K562 (cell line): Measurements from ENCODE around the gene CYB5B. TPM values are rescaled to one million over a fixed set of nuclear protein-coding genes. Genes with fewer than 3 reads are reported as not detected.
"Not testable (repeated sequence)": the region's sequence is repeated elsewhere in the genome, so short reads cannot be mapped to it uniquely, and the experiment has no call there.

Source experiments
- ATAC-seq: fragments of 200-7000 bp; cut with Tn5 transposase; 3 replicates; pipeline ENCODE4 v1.9.1; 2020; ENCODE audit warnings: moderate library complexity
- BruUV-seq: library from RNA; stranded (reverse); fragments of 400-500 nt; replicated peaks from 2 replicates; lab custom pipeline; 2021; lab: Mats Ljungman, UMichigan
- CTCF ChIA-PET: fragments of 300-600 bp; formaldehyde crosslinking; extraction: SDS; loops from one replicate; lab custom pipeline; 2021; ENCODE audit warnings: low intra/inter-chr PET ratio; lab: Yijun Ruan, JAX
- POLR2A ChIA-PET: fragments of 300-600, 350-650 bp; sonication (Branson Sonifier 250); formaldehyde crosslinking; extraction: SDS; loops from one replicate; lab custom pipeline; 2021; ENCODE audit warnings: antibody characterized with exemption, inconsistent platforms; lab: Yijun Ruan, JAX
- DNase-seq, 4 experiments: peaks; one replicate each; pipeline versions ENCODE4 v3.0.0 to v3.0.0-alpha.2; 2011 to 2018; ENCODE audit warnings: low spot score in 3 of 4, mixed read lengths in 3 of 4; ENCODE audit errors: extremely low read depth in 1 of 4
- FAIRE-seq: peaks from 2 replicates; lab custom pipeline; 2011; peaks lifted over from hg19 to GRCh38; lab: Jason Lieb, UNC
- H2AFZ ChIP-seq: 2 replicates; pipeline ENCODE4 v1.6.0; 2011; ENCODE audit warnings: low read depth, low read length, control low read depth, inconsistent platforms
- H3K27ac ChIP-seq: fragments of 200-600 bp; 3 replicates; pipeline ENCODE4 v1.8.0; 2011; ENCODE audit warnings: low read depth, mild to moderate bottlenecking, control low read depth, inconsistent platforms, low read length, moderate library complexity, mixed read lengths; ENCODE audit errors: extremely low read depth
- H3K27me3 ChIP-seq, 2 experiments: fragments of 300-600 bp in 1 of 2; 2 replicates in 1 of 2; 3 replicates in 1 of 2; pipeline versions ENCODE4 v1.6.0 to v1.8.0; 2011; ENCODE audit warnings: inconsistent platforms in 2 of 2, low read length in 2 of 2, mild to moderate bottlenecking in 1 of 2, mixed read lengths in 1 of 2, moderate library complexity in 1 of 2; ENCODE audit not compliant: control insufficient read depth in 2 of 2, insufficient read depth in 2 of 2
- H3K36me3 ChIP-seq: fragments of 300-600 bp; 3 replicates; pipeline ENCODE4 v1.8.0; 2011; ENCODE audit warnings: mild to moderate bottlenecking, low read length, inconsistent platforms; ENCODE audit not compliant: control insufficient read depth, insufficient read depth
- H3K4me1 ChIP-seq, 2 experiments: fragments of 200-600 bp in 1 of 2; replicated peaks in 1 of 2; 2 replicates in 1 of 2; 3 replicates in 1 of 2; pipeline versions ENCODE4 v1.5.1 to v1.8.0; 2011; ENCODE audit warnings: inconsistent platforms in 2 of 2, low read length in 2 of 2, mild to moderate bottlenecking in 1 of 2, mixed read lengths in 1 of 2, moderate library complexity in 1 of 2; ENCODE audit not compliant: control insufficient read depth in 2 of 2, insufficient read depth in 2 of 2
- H3K4me2 ChIP-seq: 2 replicates; pipeline ENCODE4 v1.6.1; 2011; ENCODE audit warnings: low read length, control low read depth, inconsistent platforms, mixed read lengths; ENCODE audit not compliant: insufficient read depth
- H3K4me3 ChIP-seq: fragments of 200-600 bp; sonication (generic), shearing (Covaris generic); 2 replicates; pipeline ENCODE4 v1.5.1; 2016; ENCODE audit warnings: control low read depth, inconsistent platforms
- H3K79me2 ChIP-seq: fragments of 200-600 bp; 3 replicates; pipeline ENCODE4 v1.8.0; 2011; ENCODE audit warnings: low read length, inconsistent platforms; ENCODE audit not compliant: control insufficient read depth, insufficient read depth
- H3K9ac ChIP-seq, 2 experiments: 2 replicates each; pipeline versions ENCODE4 v1.6.0 to v1.6.1; 2011; ENCODE audit warnings: low read depth in 2 of 2, low read length in 2 of 2, control low read depth in 1 of 2, inconsistent platforms in 1 of 2, mild to moderate bottlenecking in 1 of 2, mixed read lengths in 1 of 2; ENCODE audit not compliant: insufficient read depth in 1 of 2
- H3K9me1 ChIP-seq: one replicate; pipeline ENCODE4 v1.6.0; 2011; ENCODE audit warnings: inconsistent platforms, mild to moderate bottlenecking, low read length, moderate library complexity; ENCODE audit not compliant: control insufficient read depth, insufficient read depth
- H3K9me3 ChIP-seq: replicated peaks from 2 replicates; pipeline ENCODE4 v1.5.1; 2011; ENCODE audit warnings: low read depth, low read length, inconsistent platforms; ENCODE audit not compliant: control insufficient read depth, insufficient read depth
- H4K20me1 ChIP-seq: replicated peaks from 2 replicates; pipeline ENCODE4 v1.6.1; 2011; ENCODE audit warnings: low read length, inconsistent platforms, mixed read lengths; ENCODE audit not compliant: control insufficient read depth, insufficient read depth
- ASH1L ChIP-seq: fragments of 450-650 bp; IDR thresholded peaks from 2 replicates; pipeline ENCODE4 v1.6.1; 2018; ENCODE audit warnings: borderline replicate concordance, mild to moderate bottlenecking, low read depth; ENCODE audit not compliant: partially characterized antibody
- C11orf30 ChIP-seq: fragments of 450-650 bp; IDR thresholded peaks from 2 replicates; pipeline ENCODE4 v1.6.1; 2016; ENCODE audit warnings: low read depth, mild to moderate bottlenecking
- CBX3 ChIP-seq, 2 experiments: IDR thresholded peaks; 1 replicate in 1 of 2; 2 replicates in 1 of 2; pipeline ENCODE4 v1.6.1; 2012; ENCODE audit warnings: inconsistent platforms in 2 of 2, low read length in 2 of 2, borderline replicate concordance in 1 of 2, control low read depth in 1 of 2
- CC2D1A ChIP-seq: fragments of 450-650 bp; IDR thresholded peaks from 2 replicates; pipeline ENCODE4 v1.6.1; 2017; ENCODE audit warnings: mild to moderate bottlenecking
- CEBPB ChIP-seq: fragments of 450-650 bp; IDR thresholded peaks from 2 replicates; pipeline ENCODE4 v1.6.1; 2016; ENCODE audit warnings: missing genetic modification characterization, missing compliant biosample characterization
- FOS ChIP-seq: IDR thresholded peaks from 3 replicates; pipeline ENCODE4 v1.6.1; 2011; ENCODE audit not compliant: insufficient read length; ENCODE audit errors: extremely low read depth
- FOXM1 ChIP-seq, 2 experiments: fragments of 450-650 bp in 1 of 2; sonication (generic) in 1 of 2; formaldehyde crosslinking in 1 of 2; IDR thresholded peaks; 2 replicates each; pipeline versions ENCODE4 v1.6.1 to v1.9.0; 2017 to 2022; ENCODE audit warnings: low read depth in 2 of 2, mild to moderate bottlenecking in 2 of 2, missing genetic modification reagents in 1 of 2, moderate library complexity in 1 of 2
- MAFG ChIP-seq: fragments of 450-650 bp; conservative IDR thresholded peaks from 2 replicates; pipeline ENCODE4 v1.6.1; 2016; ENCODE audit warnings: missing genetic modification characterization, missing compliant biosample characterization
- MBD2 ChIP-seq: sonication (generic); IDR thresholded peaks from 2 replicates; pipeline ENCODE4 v1.6.1; 2016; ENCODE audit warnings: low read depth, borderline replicate concordance
- NFYB ChIP-seq: IDR thresholded peaks from 2 replicates; pipeline ENCODE4 v1.6.1; 2011; ENCODE audit warnings: mild to moderate bottlenecking, moderate library complexity; ENCODE audit not compliant: insufficient read length; ENCODE audit errors: extremely low read depth
- RBM25 ChIP-seq: fragments of 200-400 bp; formaldehyde crosslinking; IDR thresholded peaks from 2 replicates; pipeline ENCODE4 v1.6.1; 2018; ENCODE audit warnings: low read length, low read depth, moderate library complexity; ENCODE audit not compliant: severe bottlenecking
- SP1 ChIP-seq: sonication (generic); formaldehyde crosslinking; IDR thresholded peaks from 2 replicates; pipeline ENCODE4 v1.8.1; 2022; ENCODE audit warnings: mild to moderate bottlenecking, missing genetic modification reagents
- ZNF316 ChIP-seq: fragments of 450-650 bp; IDR thresholded peaks from 2 replicates; pipeline ENCODE4 v1.6.1; 2016
- WGBS: fragments of 100-300 bp; shearing (Covaris generic); methylation state at CpG from one replicate; pipeline ENCODE4 v1.1.6; 2016; ENCODE audit warnings: low coverage, mixed read lengths; ENCODE audit not compliant: insufficient coverage; ENCODE audit errors: missing lambda C conversion rate; 5-methylcytosine and 5-hydroxymethylcytosine counted together
- in situ Hi-C: fragments of 300-500 bp; cut with MboI; formaldehyde crosslinking; loops from 4 replicates; pipeline ENCODE4 v1.15.0; 2018; ENCODE audit warnings: inconsistent platforms, mixed read lengths
- intact Hi-C: fragments of 100-400 bp; cut with micrococcal nuclease; formaldehyde crosslinking; loops from 2 replicates; pipeline ENCODE4 v1.14.2; 2022
- polyA plus RNA-seq, 8 experiments: library from polyadenylated mRNA; depleted of rRNA in 4 of 8; stranded (reverse) in 5 of 8; unstranded in 3 of 8; fragments of >200 nt; fragmentation: Nextera tagmentation in 2 of 8; fragmentation: Illumina TruSeq in 1 of 8; extraction: Ambion mirVana in 2 of 8; extraction: Trizol in 1 of 8; gene quantifications; 2 replicates each; pipeline versions ENCODE4 v1.2.1 to v1.2.3, GENCODE V29; 2011 to 2014; ENCODE audit warnings: inconsistent platforms in 1 of 8, missing spikeins in 1 of 8
- total RNA-seq, 7 experiments: library from RNA; depleted of rRNA in 6 of 7; stranded (reverse); fragments of >200 nt in 6 of 7; fragmentation: Illumina TruSeq in 2 of 7; extraction: Trizol in 2 of 7; gene quantifications; 2 replicates each; pipeline versions ENCODE4 v1.2.1 to v1.2.3, GENCODE V29; 2011 to 2021; ENCODE audit warnings: low replicate concordance in 1 of 7
- TF ChIP-seq, protein P1 (sequence below): fragments of 450-650 bp; IDR thresholded peaks from 2 replicates; pipeline ENCODE4 v1.6.1; 2016; ENCODE audit warnings: mild to moderate bottlenecking

Gene CYB5B
- total and polyA plus RNA-seq, 9 of the 15 experiments (the other 6 are each of a cell fraction or from before 2014, with no cell fraction given), result 29.9 to 274 (median 136) TPM

- FAIRE-seq (peak; percentile 57), DNase-seq (peak in 2 of 4 experiments; percentile 28 to 31)
- BruUV-seq; H3K27ac ChIP-seq; intact Hi-C loops; CTCF ChIA-PET; H2AFZ ChIP-seq; H3K4me1 ChIP-seq; H3K4me3 ChIP-seq; in situ Hi-C loops; H3K9ac ChIP-seq; H3K27me3 ChIP-seq; H3K4me2 ChIP-seq; H4K20me1 ChIP-seq; H3K9me1 ChIP-seq; H3K9me3 ChIP-seq; ATAC-seq; TF ChIP-seq FOXM1 (CRISPR knock-in tag; IDR thresholded peaks at IDR 0.05; ENCODE audit: low read depth): not testable (repeated sequence)
- Histone ChIP-seq H3K79me2 (peaks cover 46% of the 10 kb centered on the region), H3K36me3 (peaks cover 67% of the 10 kb centered on the region)
- 95% methylated on average over 7 of the region's 7 CpGs for WGBS
- TF ChIP-seq C11orf30 (peak; percentile 55), CC2D1A (peak; percentile 88), CEBPB (tag) (peak; percentile 22; the same call in 1 of the 2 replicates), MAFG (0 out of 2 replicates have a peak, but pooled peaks have one; percentile 15), RBM25 (peak; percentile 64), SP1 (CRISPR knock-in tag) (0 out of 2 replicates have a peak, but pooled peaks have one; percentile 29), ZNF316 (peak; percentile 87), CBX3 (IDR thresholded peaks at IDR 0.05; ENCODE audit: borderline replicate concordance in 1 of 2, low read length in 2 of 2) (peak in 1 of 2 experiments; percentile 50; a peak in 2 of 3 replicates), ASH1L (peak; percentile 86), NFYB (peak; percentile 91), FOS (peak; percentile 40), FOXM1 (IDR thresholded peaks at IDR 0.05; ENCODE audit: low read depth) (peak; percentile 46; the same call in 1 of the 2 replicates), MBD2 (peak; percentile 52; the same call in 1 of the 2 replicates)
- TF ChIP-seq, protein P1, sequence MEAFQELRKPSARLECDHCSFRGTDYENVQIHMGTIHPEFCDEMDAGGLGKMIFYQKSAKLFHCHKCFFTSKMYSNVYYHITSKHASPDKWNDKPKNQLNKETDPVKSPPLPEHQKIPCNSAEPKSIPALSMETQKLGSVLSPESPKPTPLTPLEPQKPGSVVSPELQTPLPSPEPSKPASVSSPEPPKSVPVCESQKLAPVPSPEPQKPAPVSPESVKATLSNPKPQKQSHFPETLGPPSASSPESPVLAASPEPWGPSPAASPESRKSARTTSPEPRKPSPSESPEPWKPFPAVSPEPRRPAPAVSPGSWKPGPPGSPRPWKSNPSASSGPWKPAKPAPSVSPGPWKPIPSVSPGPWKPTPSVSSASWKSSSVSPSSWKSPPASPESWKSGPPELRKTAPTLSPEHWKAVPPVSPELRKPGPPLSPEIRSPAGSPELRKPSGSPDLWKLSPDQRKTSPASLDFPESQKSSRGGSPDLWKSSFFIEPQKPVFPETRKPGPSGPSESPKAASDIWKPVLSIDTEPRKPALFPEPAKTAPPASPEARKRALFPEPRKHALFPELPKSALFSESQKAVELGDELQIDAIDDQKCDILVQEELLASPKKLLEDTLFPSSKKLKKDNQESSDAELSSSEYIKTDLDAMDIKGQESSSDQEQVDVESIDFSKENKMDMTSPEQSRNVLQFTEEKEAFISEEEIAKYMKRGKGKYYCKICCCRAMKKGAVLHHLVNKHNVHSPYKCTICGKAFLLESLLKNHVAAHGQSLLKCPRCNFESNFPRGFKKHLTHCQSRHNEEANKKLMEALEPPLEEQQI, result peak; percentile 93
- POLR2A ChIA-PET, result interaction anchor here (1.2 kb wide), 1 partner anchor 13 kb away, joined by 4 read pairs; no protein-coding TSS in a partner anchor
Measured at GRCh38 chr16:69429058-69429640, 4.7 kb downstream of the CYB5B start.
